Measurements from ENCODE around the gene SYPL1. TPM values are rescaled to one million over a fixed set of nuclear protein-coding genes. Genes with fewer than 3 reads are reported as not detected.

SYPL1 gene
- total RNA-seq, 1 donor = 36.9 TPM

- TF ChIP-seq CTCF (IDR thresholded peaks at IDR 0.05; ENCODE audit: extremely low read depth, low read depth, low read length) = no peak
Measured at GRCh38 chr7:106067678-106068077, 44.4 kb downstream of the SYPL1 start.

GRCh38 chr7:106065575-106066500 is 46.3 kb downstream of the SYPL1 start:
- H3K36me3 ChIP-seq (ENCODE audit: insufficient read depth, low read length) = no peaks in the 10 kb centered on the region
- no peaks in the 10 kb centered on the region for H3K27me3 ChIP-seq (ENCODE audit: insufficient read depth, low read length)
- no peak for TF ChIP-seq CTCF (IDR thresholded peaks at IDR 0.05; ENCODE audit: extremely low read depth, low read depth, low read length)
- peak overlapping the region; percentile 63 for H3K27ac ChIP-seq (ENCODE audit: low read depth, low read length)
- DNase-seq (ENCODE audit: insufficient read length, low spot score, missing footprints) = no peak
- H2AFZ ChIP-seq (ENCODE audit: low read length) = peak overlapping the region; percentile 87
- H3K4me1 ChIP-seq (ENCODE audit: insufficient read depth, low read length) = peaks cover 21% of the 10 kb centered on the region
- no peaks in the 10 kb centered on the region for H4K20me1 ChIP-seq (ENCODE audit: insufficient read depth, low read length)
- H3K9me3 ChIP-seq (ENCODE audit: low read depth, low read length) = no peaks in the 10 kb centered on the region
- H3K4me2 ChIP-seq (ENCODE audit: insufficient read depth, low read length) = peak overlapping the region; percentile 90
- peak overlapping the region; percentile 66 for H3K4me3 ChIP-seq (ENCODE audit: insufficient read depth, low read length)
- H3K79me2 ChIP-seq (ENCODE audit: insufficient read depth, low read length) = no peaks in the 10 kb centered on the region

More at GRCh38 chr7:106067678-106068077, 44.4 kb downstream of the SYPL1 start:
- DNase-seq (ENCODE audit: insufficient read length, low spot score, missing footprints) = no peak
- Histone ChIP-seq H3K9me3 (ENCODE audit: low read depth, low read length) (no peaks in the 10 kb centered on the region), H2AFZ (ENCODE audit: low read length) (no peak overlapping the region), H3K36me3 (ENCODE audit: insufficient read depth, low read length) (no peaks in the 10 kb centered on the region), H3K4me2 (ENCODE audit: insufficient read depth, low read length) (no peak overlapping the region), H3K4me3 (ENCODE audit: insufficient read depth, low read length) (no peak overlapping the region), H3K27ac (ENCODE audit: low read depth, low read length) (no peak overlapping the region), H3K79me2 (ENCODE audit: insufficient read depth, low read length) (no peaks in the 10 kb centered on the region), H3K27me3 (ENCODE audit: insufficient read depth, low read length) (no peaks in the 10 kb centered on the region), H4K20me1 (ENCODE audit: insufficient read depth, low read length) (no peaks in the 10 kb centered on the region), H3K4me1 (ENCODE audit: insufficient read depth, low read length) (peaks cover 21% of the 10 kb centered on the region)

- peak overlapping the region; percentile 63 for H3K27ac ChIP-seq (ENCODE audit: low read depth, low read length)
- TF ChIP-seq CTCF (IDR thresholded peaks at IDR 0.05; ENCODE audit: extremely low read depth, low read depth, low read length) = no peak
- peak overlapping the region; percentile 87 for H2AFZ ChIP-seq (ENCODE audit: low read length)
- peak; percentile 98 for DNase-seq (ENCODE audit: insufficient read length, low spot score, missing footprints)
- H3K36me3 ChIP-seq (ENCODE audit: insufficient read depth, low read length) = no peaks in the 10 kb centered on the region
- peaks cover 21% of the 10 kb centered on the region for H3K4me1 ChIP-seq (ENCODE audit: insufficient read depth, low read length)
- H3K4me3 ChIP-seq (ENCODE audit: insufficient read depth, low read length) = peak overlapping the region; percentile 66
- peak overlapping the region; percentile 90 for H3K4me2 ChIP-seq (ENCODE audit: insufficient read depth, low read length)
- no peaks in the 10 kb centered on the region for H3K9me3 ChIP-seq (ENCODE audit: low read depth, low read length)
- no peaks in the 10 kb centered on the region for H3K27me3 ChIP-seq (ENCODE audit: insufficient read depth, low read length)
- H3K79me2 ChIP-seq (ENCODE audit: insufficient read depth, low read length) = no peaks in the 10 kb centered on the region
- no peaks in the 10 kb centered on the region for H4K20me1 ChIP-seq (ENCODE audit: insufficient read depth, low read length)
Measured at GRCh38 chr7:106064771-106065574, 47.1 kb downstream of the SYPL1 start.
